ENCODE data around the gene FBXO22. TPM values are rescaled to one million over a fixed set of nuclear protein-coding genes. Genes with fewer than 3 reads are reported as not detected.

FBXO22 gene
- total and polyA plus RNA-seq, 10 of the 15 experiments (the other 5 are each of a cell fraction or from before 2014, with no cell fraction given): 15.2 to 110 (median 42.8) TPM

- DNase-seq (ENCODE audit: low read depth, low spot score) (no peak), FAIRE-seq (no peak), ATAC-seq (no peak)
- CTCF ChIA-PET: no interaction called here
- TF ChIP-seq, protein P1, sequence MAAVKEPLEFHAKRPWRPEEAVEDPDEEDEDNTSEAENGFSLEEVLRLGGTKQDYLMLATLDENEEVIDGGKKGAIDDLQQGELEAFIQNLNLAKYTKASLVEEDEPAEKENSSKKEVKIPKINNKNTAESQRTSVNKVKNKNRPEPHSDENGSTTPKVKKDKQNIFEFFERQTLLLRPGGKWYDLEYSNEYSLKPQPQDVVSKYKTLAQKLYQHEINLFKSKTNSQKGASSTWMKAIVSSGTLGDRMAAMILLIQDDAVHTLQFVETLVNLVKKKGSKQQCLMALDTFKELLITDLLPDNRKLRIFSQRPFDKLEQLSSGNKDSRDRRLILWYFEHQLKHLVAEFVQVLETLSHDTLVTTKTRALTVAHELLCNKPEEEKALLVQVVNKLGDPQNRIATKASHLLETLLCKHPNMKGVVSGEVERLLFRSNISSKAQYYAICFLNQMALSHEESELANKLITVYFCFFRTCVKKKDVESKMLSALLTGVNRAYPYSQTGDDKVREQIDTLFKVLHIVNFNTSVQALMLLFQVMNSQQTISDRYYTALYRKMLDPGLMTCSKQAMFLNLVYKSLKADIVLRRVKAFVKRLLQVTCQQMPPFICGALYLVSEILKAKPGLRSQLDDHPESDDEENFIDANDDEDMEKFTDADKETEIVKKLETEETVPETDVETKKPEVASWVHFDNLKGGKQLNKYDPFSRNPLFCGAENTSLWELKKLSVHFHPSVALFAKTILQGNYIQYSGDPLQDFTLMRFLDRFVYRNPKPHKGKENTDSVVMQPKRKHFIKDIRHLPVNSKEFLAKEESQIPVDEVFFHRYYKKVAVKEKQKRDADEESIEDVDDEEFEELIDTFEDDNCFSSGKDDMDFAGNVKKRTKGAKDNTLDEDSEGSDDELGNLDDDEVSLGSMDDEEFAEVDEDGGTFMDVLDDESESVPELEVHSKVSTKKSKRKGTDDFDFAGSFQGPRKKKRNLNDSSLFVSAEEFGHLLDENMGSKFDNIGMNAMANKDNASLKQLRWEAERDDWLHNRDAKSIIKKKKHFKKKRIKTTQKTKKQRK (IDR thresholded peaks at IDR 0.05; ENCODE audit: low read depth, low read length): no peak
- TF ChIP-seq POLR2A (IDR thresholded peaks at IDR 0.05; ENCODE audit: low read depth, low read length): 0 out of 2 replicates have a peak, but pooled peaks have one; percentile 19
- RAD21 ChIA-PET (ENCODE audit: unreplicated experiment): no interaction called here
- Histone ChIP-seq H3K9ac (ENCODE audit: control insufficient read depth, insufficient read depth, low read length) (no peak overlapping the region), H3K36me3 (ENCODE audit: control insufficient read depth in 2 of 2, insufficient read depth in 2 of 2, low read length in 1 of 2) (peaks cover 1 to 5% of the 10 kb centered on the region in 2 experiments; a peak in 2 of 4 replicates), H3K4me2 (ENCODE audit: control insufficient read depth, insufficient read depth) (no peak overlapping the region), H3K27me3 (replicated peaks in 1 of 2; ENCODE audit: control insufficient read depth in 2 of 2, insufficient read depth in 2 of 2, low read length in 1 of 2) (no peaks in the 10 kb centered on the region), H4K20me1 (ENCODE audit: control insufficient read depth, insufficient read depth) (no peaks in the 10 kb centered on the region), H2AFZ (ENCODE audit: control insufficient read depth, low read depth, low read length) (no peak overlapping the region), H3K4me3 (no peak overlapping the region), H3K4me1 (ENCODE audit: control insufficient read depth, insufficient read depth, low read length) (no peaks in the 10 kb centered on the region), H3K27ac (ENCODE audit: control insufficient read depth, insufficient read depth) (no peak overlapping the region), H3K79me2 (ENCODE audit: control insufficient read depth, insufficient read depth, low read length) (no peaks in the 10 kb centered on the region), H3K9me3 (replicated peaks; ENCODE audit: control insufficient read depth, insufficient read depth, low read length) (no peaks in the 10 kb centered on the region)
- WGBS (ENCODE audit: insufficient coverage, insufficient replicate concordance, low lambda C conversion rate, missing lambda C conversion rate): 96% methylated on average over 3 of the region's 3 CpGs
- SMC1A ChIA-PET (ENCODE audit: uncharacterized antibody, unreplicated experiment): no interaction called here
- in situ Hi-C loops (cut with MboI) (no loop called here), intact Hi-C loops (cut with micrococcal nuclease; ENCODE audit: unreplicated experiment) (no loop called here)
- BruUV-seq (replicated peaks): no TSS peak
- POLR2A ChIA-PET: interaction anchor here (1.0 kb wide), 1 partner anchor 14 kb away, joined by 5 read pairs; no protein-coding TSS in a partner anchor
Measured at GRCh38 chr15:75942464-75942863, 38.8 kb downstream of the FBXO22 start.

GRCh38 chr15:75943246-75943645 lies 39.6 kb downstream of the FBXO22 start:
- WGBS (ENCODE audit: insufficient coverage, insufficient replicate concordance, low lambda C conversion rate, missing lambda C conversion rate): 69% methylated on average over 5 of the region's 5 CpGs
- Histone ChIP-seq H3K4me3 (no peak overlapping the region), H3K4me2 (ENCODE audit: control insufficient read depth, insufficient read depth) (no peak overlapping the region), H3K9ac (ENCODE audit: control insufficient read depth, insufficient read depth, low read length) (no peak overlapping the region), H3K9me3 (replicated peaks; ENCODE audit: control insufficient read depth, insufficient read depth, low read length) (no peaks in the 10 kb centered on the region), H3K27me3 (replicated peaks in 1 of 2; ENCODE audit: control insufficient read depth in 2 of 2, insufficient read depth in 2 of 2, low read length in 1 of 2) (no peaks in the 10 kb centered on the region), H3K79me2 (ENCODE audit: control insufficient read depth, insufficient read depth, low read length) (no peaks in the 10 kb centered on the region), H2AFZ (ENCODE audit: control insufficient read depth, low read depth, low read length) (no peak overlapping the region), H4K20me1 (ENCODE audit: control insufficient read depth, insufficient read depth) (no peaks in the 10 kb centered on the region), H3K4me1 (ENCODE audit: control insufficient read depth, insufficient read depth, low read length) (no peaks in the 10 kb centered on the region), H3K27ac (ENCODE audit: control insufficient read depth, insufficient read depth) (no peak overlapping the region), H3K36me3 (ENCODE audit: control insufficient read depth in 2 of 2, insufficient read depth in 2 of 2, low read length in 1 of 2) (no peaks in the 10 kb centered on the region; a peak in 1 of 4 replicates)
- CTCF ChIA-PET: no interaction called here
- no TSS peak for BruUV-seq (replicated peaks)
- no peak; the same call in 2 of the 3 replicates for ATAC-seq
- intact Hi-C loops (cut with micrococcal nuclease; ENCODE audit: unreplicated experiment): no loop called here
- in situ Hi-C loops (cut with MboI): no loop called here
- FAIRE-seq: no peak
- POLR2A ChIA-PET: no interaction called here
- RAD21 ChIA-PET (ENCODE audit: unreplicated experiment): no interaction called here
- DNase-seq (ENCODE audit: low read depth, low spot score): no peak
- SMC1A ChIA-PET (ENCODE audit: uncharacterized antibody, unreplicated experiment): no interaction called here
- TF ChIP-seq EZH2 (IDR thresholded peaks at IDR 0.05; ENCODE audit: borderline replicate concordance, control insufficient read depth, low read depth, low read length): no peak
- no peak for TF ChIP-seq YY1 (IDR thresholded peaks at IDR 0.05; ENCODE audit: low read depth, low read length)
- no peak for TF ChIP-seq CBX5 (IDR thresholded peaks at IDR 0.05; ENCODE audit: low read depth)
- no peak for TF ChIP-seq FOXK2 (IDR thresholded peaks at IDR 0.05)
- no peak for TF ChIP-seq NR2C2 (IDR thresholded peaks at IDR 0.05; ENCODE audit: borderline replicate concordance, control insufficient read depth, insufficient read length, low read depth)
- TF ChIP-seq MYC (IDR thresholded peaks at IDR 0.05; ENCODE audit: insufficient read depth, insufficient read length, insufficient replicate concordance, low read length, severe bottlenecking): no peak
- TF ChIP-seq E2F8 (IDR thresholded peaks at IDR 0.05; ENCODE audit: low read depth, partially characterized antibody): no peak
